Measurements from ENCODE around the gene SMIM28. TPM values are rescaled to one million over a fixed set of nuclear protein-coding genes. Genes with fewer than 3 reads are reported as not detected.
A peak's percentile ranks its signal among the peaks of the same experiment; 100 is the strongest.

Gene SMIM28
- total and polyA plus RNA-seq, 9 of the 15 experiments (the other 6 are each of a cell fraction or from before 2014, with no cell fraction given), result not detected

DNA sequence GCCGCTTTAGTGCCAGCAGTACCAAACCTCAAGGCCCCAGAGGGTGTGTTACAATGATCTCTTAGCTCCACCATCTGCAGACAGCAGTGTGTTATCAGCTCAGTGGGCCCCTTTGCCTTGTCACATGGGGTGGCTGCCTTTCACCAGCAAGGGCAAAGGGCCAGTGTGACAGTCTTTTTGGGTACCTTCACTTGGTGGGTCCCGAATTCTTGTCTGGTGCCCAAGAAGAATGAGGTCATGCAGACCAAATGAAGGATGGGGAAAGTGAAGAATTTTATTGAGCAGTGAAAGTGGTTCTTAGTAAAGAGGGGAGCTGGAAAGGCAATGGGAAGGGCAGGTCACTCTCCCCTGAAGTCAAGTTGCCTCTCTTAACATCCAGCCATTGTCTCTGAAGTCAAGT is 2.9 kb upstream of the SMIM28 start:
- ChIA-PET POLR2A (no interaction called here), CTCF (ENCODE audit: low intra/inter-chr PET ratio) (no interaction called here)
- no peak overlapping the region for H3K4me3 ChIP-seq
- no peaks in the 10 kb centered on the region for H3K36me3 ChIP-seq (ENCODE audit: control insufficient read depth, insufficient read depth, low read length)
- H3K4me2 ChIP-seq (ENCODE audit: insufficient read depth, low read length), result no peak overlapping the region
- in situ Hi-C loops (cut with MboI), result no loop called here
- H3K9me3 ChIP-seq (replicated peaks; ENCODE audit: control insufficient read depth, insufficient read depth, low read depth, low read length), result no peaks in the 10 kb centered on the region
- no peak overlapping the region for H3K9ac ChIP-seq (ENCODE audit: insufficient read depth in 1 of 2, low read depth in 2 of 2, low read length in 2 of 2)
- peaks cover 8 to 10% of the 10 kb centered on the region in 2 experiments; a peak in 4 of 5 replicates for H3K27me3 ChIP-seq (ENCODE audit: control insufficient read depth in 2 of 2, insufficient read depth in 2 of 2, low read length in 2 of 2)
- BruUV-seq (replicated peaks), result no TSS peak
- TF ChIP-seq CHCHD3 (CRISPR knock-in tag; IDR thresholded peaks at IDR 0.05), result no peak
- no peak for TF ChIP-seq NR4A1 (CRISPR knock-in tag; IDR thresholded peaks at IDR 0.05)
- TF ChIP-seq NR4A1 (tag; IDR thresholded peaks at IDR 0.05), result peak; percentile 60
- TF ChIP-seq NR2C2 (CRISPR knock-in tag; IDR thresholded peaks at IDR 0.05), result no peak
- TF ChIP-seq NR2C2 (tag; IDR thresholded peaks at IDR 0.05), result 0 out of 2 replicates have a peak, but pooled peaks have one; percentile 15
- 0 out of 2 replicates have a peak, but pooled peaks have one; percentile 25 for TF ChIP-seq USF2 (CRISPR knock-in tag; IDR thresholded peaks at IDR 0.05)
- H3K27ac ChIP-seq (ENCODE audit: extremely low read depth, low read depth, low read length), result no peak overlapping the region
- 0% methylated on average over 2 of the region's 2 CpGs for WGBS (ENCODE audit: insufficient coverage, low coverage, missing lambda C conversion rate)
- ATAC-seq (no peak), DNase-seq (ENCODE audit: extremely low read depth in 1 of 4, low spot score in 3 of 4) (no peak), FAIRE-seq (no peak)
- H3K9me1 ChIP-seq (ENCODE audit: control insufficient read depth, insufficient read depth, low read length), result no peaks in the 10 kb centered on the region
- H4K20me1 ChIP-seq (replicated peaks; ENCODE audit: control insufficient read depth, insufficient read depth, low read length), result no peaks in the 10 kb centered on the region
- H3K4me1 ChIP-seq (replicated peaks in 1 of 2; ENCODE audit: control insufficient read depth in 2 of 2, insufficient read depth in 2 of 2, low read length in 2 of 2), result peaks cover 4 to 20% of the 10 kb centered on the region in 2 experiments
- no peaks in the 10 kb centered on the region for H3K79me2 ChIP-seq (ENCODE audit: control insufficient read depth, insufficient read depth, low read length)
- intact Hi-C loops (cut with micrococcal nuclease), result no loop called here
- H2AFZ ChIP-seq (ENCODE audit: low read depth, low read length), result no peak overlapping the region

DNA sequence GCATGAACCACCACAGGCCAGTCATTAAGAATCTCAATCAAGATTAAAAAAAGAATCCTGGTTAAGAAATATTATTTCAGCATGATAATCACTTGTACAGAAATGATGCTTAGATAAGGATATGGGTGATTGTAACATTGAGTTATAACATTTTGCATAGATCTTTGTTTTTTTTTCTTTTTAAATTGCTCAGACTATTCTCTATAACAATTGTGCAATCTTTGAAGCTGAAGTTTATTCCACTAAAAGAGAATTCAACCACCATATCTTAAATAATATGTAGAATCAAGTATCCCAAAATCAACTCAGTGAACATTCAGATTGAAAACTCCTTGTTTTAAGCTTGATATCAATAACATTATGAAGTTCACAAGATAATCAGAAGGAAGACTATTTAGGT is 663 bp upstream of the SMIM28 start:
- H3K36me3 ChIP-seq (ENCODE audit: control insufficient read depth, insufficient read depth, low read length), result no peaks in the 10 kb centered on the region
- H4K20me1 ChIP-seq (replicated peaks; ENCODE audit: control insufficient read depth, insufficient read depth, low read length), result no peaks in the 10 kb centered on the region
- peaks cover 8 to 10% of the 10 kb centered on the region in 2 experiments; a peak in 4 of 5 replicates for H3K27me3 ChIP-seq (ENCODE audit: control insufficient read depth in 2 of 2, insufficient read depth in 2 of 2, low read length in 2 of 2)
- POLR2A ChIA-PET, result no interaction called here
- in situ Hi-C loops (cut with MboI), result no loop called here
- no peaks in the 10 kb centered on the region for H3K9me1 ChIP-seq (ENCODE audit: control insufficient read depth, insufficient read depth, low read length)
- H3K79me2 ChIP-seq (ENCODE audit: control insufficient read depth, insufficient read depth, low read length), result no peaks in the 10 kb centered on the region
- no peak overlapping the region for H3K27ac ChIP-seq (ENCODE audit: extremely low read depth, low read depth, low read length)
- CTCF ChIA-PET (ENCODE audit: low intra/inter-chr PET ratio), result no interaction called here
- ATAC-seq (no peak), DNase-seq (ENCODE audit: extremely low read depth in 1 of 4, low spot score in 3 of 4) (no peak), FAIRE-seq (no peak)
- no TSS peak for BruUV-seq (replicated peaks)
- H3K4me2 ChIP-seq (ENCODE audit: insufficient read depth, low read length), result no peak overlapping the region
- H3K9ac ChIP-seq (ENCODE audit: insufficient read depth in 1 of 2, low read depth in 2 of 2, low read length in 2 of 2), result no peak overlapping the region
- H3K4me3 ChIP-seq, result no peak overlapping the region
- H2AFZ ChIP-seq (ENCODE audit: low read depth, low read length), result no peak overlapping the region
- TF ChIP-seq NR3C1 (CRISPR knock-in tag; IDR thresholded peaks at IDR 0.05) (no peak), CEBPG (CRISPR knock-in tag; IDR thresholded peaks at IDR 0.05) (no peak), CEBPG (tag; conservative IDR thresholded peaks at IDR 0.05 in 1 of 2, IDR thresholded peaks at IDR 0.05 in 1 of 2) (peak in 1 of 2 experiments; percentile 69; a peak in 1 of 4 replicates), CEBPB (tag; IDR thresholded peaks at IDR 0.05) (peak; percentile 55; the same call in 1 of the 2 replicates)
- H3K9me3 ChIP-seq (replicated peaks; ENCODE audit: control insufficient read depth, insufficient read depth, low read depth, low read length), result no peaks in the 10 kb centered on the region
- intact Hi-C loops (cut with micrococcal nuclease), result no loop called here
- H3K4me1 ChIP-seq (replicated peaks in 1 of 2; ENCODE audit: control insufficient read depth in 2 of 2, insufficient read depth in 2 of 2, low read length in 2 of 2), result peaks cover under 1 to 1% of the 10 kb centered on the region in 2 experiments; a peak in 3 of 5 replicates
